Measurements from ENCODE around the gene SLC10A2.
"Not testable (repeated sequence)": the region's sequence is repeated elsewhere in the genome, so short reads cannot be mapped to it uniquely, and the experiment has no call there.

SLC10A2 gene

DNA sequence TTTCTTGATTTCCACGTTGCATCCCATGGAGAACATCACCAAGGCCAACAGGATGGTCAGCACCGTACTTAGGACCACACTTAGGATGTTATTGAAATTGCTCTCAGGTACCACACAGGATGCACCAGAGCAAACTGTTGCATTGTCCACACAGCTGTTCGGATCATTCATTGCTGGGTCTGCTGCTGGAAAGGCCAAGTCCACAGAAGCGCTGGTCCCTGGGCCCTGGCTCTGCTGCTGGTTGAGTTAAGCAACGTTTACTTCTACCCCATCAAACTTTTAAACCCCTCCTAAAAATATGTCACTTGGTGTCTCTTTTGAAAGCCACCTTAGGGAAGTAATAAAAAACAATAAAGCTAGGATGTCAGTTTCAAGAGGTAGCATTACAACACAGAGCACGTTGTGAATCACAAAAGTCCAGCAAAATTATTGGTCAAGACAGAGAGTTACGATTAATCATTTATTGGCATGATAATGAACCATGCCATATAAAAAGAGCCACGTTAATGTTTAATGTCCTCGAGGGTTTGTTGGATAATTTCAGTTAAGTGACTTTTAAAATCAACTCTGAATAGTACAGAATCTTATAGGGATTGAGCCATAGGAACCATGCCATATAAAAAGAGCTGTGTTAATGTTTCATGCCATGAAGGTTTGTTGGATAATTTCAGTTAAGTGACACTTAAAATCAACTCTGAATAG, at the start of gene SLC10A2:
Gene SLC10A2 (minus strand): TSS at position 339 of the 702 bp plus-strand sequence. CDS start 168 bp downstream, at position 171.
- DNase-seq (ENCODE audit: low read depth, low spot score) = no peak

DNA sequence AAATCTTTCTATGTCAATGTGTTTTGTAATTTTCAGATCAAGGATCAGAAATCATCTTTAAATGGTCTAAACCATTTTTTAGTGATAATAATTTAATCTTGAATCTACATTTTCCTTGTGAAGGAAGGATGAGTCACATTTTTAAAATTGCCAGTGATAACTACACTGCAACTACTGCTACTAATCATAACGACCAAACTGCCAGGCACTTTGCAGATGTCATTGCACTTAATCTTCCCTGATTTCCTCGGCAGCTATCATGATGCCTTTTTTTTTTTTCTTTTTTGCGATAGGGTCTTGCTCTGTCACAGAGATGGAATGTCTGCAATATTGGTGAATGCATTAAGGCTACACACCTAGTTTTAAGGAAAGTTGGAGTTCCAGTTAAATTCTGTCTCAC, 41.4 kb upstream of the SLC10A2 start:
- no peak for DNase-seq (ENCODE audit: low read depth, low spot score)

DNA sequence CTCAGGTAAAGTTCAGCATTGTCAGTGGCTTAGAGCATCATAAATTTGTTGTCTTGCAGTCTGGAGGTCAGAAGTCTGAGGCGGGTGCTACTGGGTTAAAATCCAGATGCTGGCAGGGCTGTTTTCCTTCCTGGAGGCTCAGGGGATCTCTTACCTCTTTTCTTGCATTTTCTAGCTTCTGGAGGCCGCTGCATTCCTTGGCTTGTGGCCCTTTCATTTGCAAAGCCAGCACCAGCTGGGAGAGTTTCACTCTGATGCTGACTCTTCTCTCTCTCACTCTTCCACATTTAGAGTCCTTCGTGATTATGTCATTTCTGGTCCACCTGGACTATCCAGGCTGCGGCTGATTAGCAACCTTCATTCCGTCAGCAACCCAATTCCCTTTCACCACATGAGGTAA, 38.1 kb upstream of the SLC10A2 start:
- DNase-seq (ENCODE audit: low read depth, low spot score) = no peak

- DNase-seq (ENCODE audit: low read depth, low spot score) = not testable (repeated sequence)
Measured at GRCh38 chr13:103103456-103103855, 37.2 kb upstream of the SLC10A2 start.

- no peak for DNase-seq (ENCODE audit: low read depth, low spot score)
Measured at GRCh38 chr13:103102482-103102881, 36.3 kb upstream of the SLC10A2 start.

DNA sequence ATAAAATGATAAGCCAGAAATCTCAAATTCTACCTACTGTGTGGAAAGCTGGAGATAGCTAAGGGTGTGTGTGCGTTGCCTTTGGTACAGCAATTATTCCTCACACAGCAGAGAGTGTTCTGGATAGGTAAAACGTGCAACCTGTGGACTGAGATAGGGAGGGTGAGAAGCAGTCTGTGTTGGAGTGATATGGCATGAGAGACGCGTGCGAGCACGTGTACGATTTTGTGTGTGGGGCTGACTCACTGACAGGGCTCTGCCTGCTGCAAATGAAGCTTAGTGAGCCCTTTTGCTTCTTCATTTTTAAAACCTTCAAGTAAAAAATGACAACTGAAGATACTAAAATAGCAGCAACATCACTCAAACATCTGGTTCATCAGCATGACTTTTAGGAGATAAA, 35.7 kb upstream of the SLC10A2 start:
- no peak for DNase-seq (ENCODE audit: low read depth, low spot score)

GRCh38 chr13:103101500-103101899, 35.3 kb upstream of the SLC10A2 start:
- no peak for DNase-seq (ENCODE audit: low read depth, low spot score)

- no peak for DNase-seq (ENCODE audit: low read depth, low spot score)
Measured at GRCh38 chr13:103100830-103101229, 34.6 kb upstream of the SLC10A2 start.

GRCh38 chr13:103099722-103100293, 33.6 kb upstream of the SLC10A2 start:
- no peak for DNase-seq (ENCODE audit: low read depth, low spot score)

DNA sequence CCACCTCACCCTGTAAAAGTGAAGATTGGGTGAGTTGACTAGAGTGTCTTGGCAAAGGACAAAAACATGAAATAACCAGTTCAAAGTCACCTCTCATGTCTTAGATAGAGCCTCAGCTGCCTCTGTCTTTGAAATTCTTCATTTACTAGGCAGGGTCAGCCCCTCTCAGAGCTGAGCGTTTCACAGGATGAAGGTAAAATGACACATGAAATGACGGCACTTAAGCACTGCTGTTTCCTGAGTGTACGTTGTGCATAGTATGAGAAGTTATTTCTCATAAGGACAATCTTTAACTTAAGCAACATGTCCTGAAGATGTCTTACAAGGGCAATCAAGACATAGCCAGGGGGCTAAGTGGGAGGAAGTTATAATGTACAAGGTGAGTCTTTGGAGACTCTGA, 32.3 kb upstream of the SLC10A2 start:
- DNase-seq (ENCODE audit: low read depth, low spot score) = no peak

DNA sequence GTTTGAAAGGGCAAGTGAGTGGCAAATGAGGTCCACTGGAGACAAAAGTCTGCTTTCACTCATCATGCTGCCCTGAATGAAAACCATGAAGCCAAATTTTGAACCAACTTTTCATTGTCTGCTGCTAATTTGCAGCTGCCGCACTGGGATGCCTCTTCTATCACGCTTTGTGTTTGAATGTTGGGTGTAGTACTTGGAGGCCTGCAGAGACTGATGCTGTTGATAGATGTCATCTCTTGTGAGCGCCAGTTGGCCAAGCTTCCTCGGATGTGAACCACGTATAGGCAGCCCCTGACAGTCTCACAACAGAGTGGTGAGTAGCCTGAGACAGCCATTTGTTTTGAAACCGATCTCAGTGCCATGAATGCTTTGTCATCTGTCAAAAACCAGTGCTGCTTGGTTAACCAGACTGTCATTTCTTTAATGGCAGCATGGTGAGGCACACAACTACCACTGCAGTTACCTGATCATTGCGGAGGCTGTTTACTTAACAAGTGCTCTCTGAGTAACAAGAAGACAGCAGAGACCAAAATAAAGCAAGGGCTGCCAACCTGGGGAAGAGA, 31.2 kb upstream of the SLC10A2 start:
- no peak for DNase-seq (ENCODE audit: low read depth, low spot score)

DNA sequence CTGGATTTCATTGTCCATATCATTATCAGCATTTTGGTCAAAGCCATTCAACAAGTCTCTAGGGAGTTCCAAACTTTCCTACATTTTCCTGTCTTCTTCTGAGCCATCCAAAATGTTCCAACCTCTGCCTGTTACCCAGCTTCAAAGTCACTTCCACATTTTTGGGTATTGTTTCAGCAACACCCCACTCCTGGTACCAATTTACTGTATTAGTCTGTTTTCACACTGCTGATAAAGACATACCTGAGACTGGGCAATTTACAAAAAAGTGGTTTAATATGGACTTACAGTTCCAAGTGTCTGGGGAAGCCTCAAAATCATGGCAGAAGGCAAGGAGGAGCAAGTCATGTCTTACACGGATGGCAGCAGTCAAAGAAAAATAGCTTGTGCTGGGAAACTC, 27.4 kb upstream of the SLC10A2 start:
- not testable (repeated sequence) for DNase-seq (ENCODE audit: low read depth, low spot score)

DNA sequence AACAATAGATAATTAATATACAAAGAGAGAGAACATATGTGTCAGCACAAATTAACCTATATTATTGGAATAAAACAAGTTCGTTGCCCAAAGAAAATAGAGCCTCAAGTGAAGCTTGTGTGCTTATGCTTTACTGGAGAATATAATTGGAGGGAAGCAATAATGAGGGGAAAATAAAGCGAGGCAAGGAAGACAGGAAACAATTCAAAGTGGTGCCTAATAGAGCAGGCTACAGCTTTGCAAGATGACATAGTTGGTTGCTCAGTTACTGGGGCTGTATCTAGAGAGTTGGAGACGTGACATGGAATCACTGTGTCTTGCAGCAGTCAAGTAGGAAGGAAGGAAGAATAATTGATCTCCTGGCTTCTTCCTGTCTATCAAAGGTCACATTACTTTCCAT, 21.1 kb upstream of the SLC10A2 start:
- no peak for DNase-seq (ENCODE audit: low read depth, low spot score)

DNA sequence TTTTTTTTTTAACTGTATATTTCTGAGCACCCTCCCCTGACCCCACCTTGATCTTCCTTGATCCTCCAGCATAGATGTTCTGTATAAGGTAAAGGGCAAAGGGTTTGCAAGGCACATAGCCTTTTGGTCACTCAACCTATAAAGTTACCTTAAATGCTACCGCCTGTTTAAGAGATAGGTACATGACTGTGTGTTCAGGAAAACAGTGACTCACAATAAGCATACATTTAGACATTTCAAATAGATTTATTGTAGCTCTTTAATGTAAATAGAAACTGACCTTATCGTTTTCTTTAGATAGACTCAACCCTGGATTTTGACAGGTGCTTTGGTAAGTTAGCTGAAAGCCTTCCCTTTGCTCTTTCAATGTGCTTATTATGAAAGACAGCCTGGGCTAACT, 15.2 kb upstream of the SLC10A2 start:
- no peak for DNase-seq (ENCODE audit: low read depth, low spot score)

GRCh38 chr13:103078158-103078557, 11.9 kb upstream of the SLC10A2 start:
- no peak for DNase-seq (ENCODE audit: low read depth, low spot score)

GRCh38 chr13:103068836-103069235, 2.6 kb upstream of the SLC10A2 start:
- DNase-seq (ENCODE audit: low read depth, low spot score) = no peak

GRCh38 chr13:103067751-103068555, 1.7 kb upstream of the SLC10A2 start:
- no peak for DNase-seq (ENCODE audit: low read depth, low spot score)

GRCh38 chr13:103066781-103067345, 646 bp upstream of the SLC10A2 start:
- DNase-seq (ENCODE audit: low read depth, low spot score) = no peak

DNA sequence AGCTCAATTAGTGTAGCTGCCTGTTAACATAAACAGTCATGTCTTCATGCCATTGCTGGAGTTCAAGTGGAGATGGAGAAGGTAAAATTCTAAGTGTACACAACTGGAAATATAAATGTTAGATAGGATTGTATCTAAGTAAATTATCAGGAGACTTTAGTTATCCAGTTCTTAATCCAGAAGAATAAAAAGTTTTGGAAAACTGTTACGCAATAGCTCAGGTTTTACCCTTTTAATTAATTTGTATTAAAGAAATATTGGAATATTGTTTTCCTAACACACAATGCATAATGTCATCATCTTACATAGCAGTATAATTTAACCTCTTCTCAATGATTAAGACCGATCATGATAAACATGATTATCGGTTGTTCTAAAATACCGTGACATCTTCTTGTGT, 2.8 kb downstream of the SLC10A2 start:
- DNase-seq (ENCODE audit: low read depth, low spot score) = no peak

GRCh38 chr13:103062079-103062478, 4.1 kb downstream of the SLC10A2 start:
- DNase-seq (ENCODE audit: low read depth, low spot score) = no peak

GRCh38 chr13:103056008-103056407, 10.2 kb downstream of the SLC10A2 start:
- DNase-seq (ENCODE audit: low read depth, low spot score) = no peak

GRCh38 chr13:103055166-103055565, 11.1 kb downstream of the SLC10A2 start:
- no peak for DNase-seq (ENCODE audit: low read depth, low spot score)
